Measurements from ENCODE around the gene ABCA5. TPM values are rescaled to one million over a fixed set of nuclear protein-coding genes. Genes with fewer than 3 reads are reported as not detected.

ABCA5 gene
- total and polyA plus RNA-seq, 9 of the 15 experiments (the other 6 are each of a cell fraction or from before 2014, with no cell fraction given) = 0.74 to 2.3 (median 1.4) TPM

GRCh38 chr17:69320908-69321238, 6.1 kb downstream of the ABCA5 start (continued):
- TF ChIP-seq PBX2 (CRISPR knock-in tag; IDR thresholded peaks at IDR 0.05; ENCODE audit: low read depth) (no peak), PBX2 (tag; conservative IDR thresholded peaks at IDR 0.05; ENCODE audit: low read depth) (no peak), ZC3H11A (IDR thresholded peaks at IDR 0.05; ENCODE audit: low read depth, low read length) (no peak), HBP1 (CRISPR knock-in tag; IDR thresholded peaks at IDR 0.05) (no peak), SAP30 (IDR thresholded peaks at IDR 0.05; ENCODE audit: borderline replicate concordance, insufficient read depth, low read depth, low read length, poor library complexity, severe bottlenecking) (no peak)

GRCh38 chr17:69320210-69320907, 6.6 kb downstream of the ABCA5 start:
- Histone ChIP-seq H3K9me1 (ENCODE audit: control insufficient read depth, insufficient read depth, low read length) (no peaks in the 10 kb centered on the region), H3K4me2 (ENCODE audit: insufficient read depth, low read length) (no peak overlapping the region), H3K36me3 (ENCODE audit: control insufficient read depth, insufficient read depth, low read length) (no peaks in the 10 kb centered on the region), H3K27me3 (ENCODE audit: control insufficient read depth in 2 of 2, insufficient read depth in 2 of 2, low read length in 2 of 2) (no peaks in the 10 kb centered on the region; a peak in 1 of 5 replicates), H2AFZ (ENCODE audit: low read depth, low read length) (no peak overlapping the region), H3K9me3 (replicated peaks; ENCODE audit: control insufficient read depth, insufficient read depth, low read depth, low read length) (no peaks in the 10 kb centered on the region), H4K20me1 (replicated peaks; ENCODE audit: control insufficient read depth, insufficient read depth, low read length) (no peaks in the 10 kb centered on the region; the same call in 1 of the 2 replicates), H3K4me1 (replicated peaks in 1 of 2; ENCODE audit: control insufficient read depth in 2 of 2, insufficient read depth in 2 of 2, low read length in 2 of 2) (no peaks in the 10 kb centered on the region), H3K4me3 (no peak overlapping the region), H3K79me2 (ENCODE audit: control insufficient read depth, insufficient read depth, low read length) (no peaks in the 10 kb centered on the region), H3K27ac (ENCODE audit: extremely low read depth, low read depth, low read length) (no peak overlapping the region), H3K9ac (ENCODE audit: insufficient read depth in 1 of 2, low read depth in 2 of 2, low read length in 2 of 2) (no peak overlapping the region)
- intact Hi-C loops (cut with micrococcal nuclease) (no loop called here), in situ Hi-C loops (cut with MboI) (no loop called here)
- POLR2A ChIA-PET = interaction anchor here (0.6 to 0.9 kb wide), 2 partner anchors 9 to 501 kb away, joined by 4 read pairs; no protein-coding TSS in a partner anchor
- no TSS peak for BruUV-seq (replicated peaks)
- no peak for FAIRE-seq
- ATAC-seq = no peak
- WGBS (ENCODE audit: insufficient coverage, low coverage, missing lambda C conversion rate) = 3% methylated on average over 5 of the region's 5 CpGs
- CTCF ChIA-PET (ENCODE audit: low intra/inter-chr PET ratio) = no interaction called here
- no peak for DNase-seq (ENCODE audit: extremely low read depth in 1 of 4, low spot score in 3 of 4)
- peak; percentile 62; the same call in 1 of the 2 replicates for TF ChIP-seq NFE2L1 (tag; IDR thresholded peaks at IDR 0.05; ENCODE audit: borderline replicate concordance, low read depth)
- TF ChIP-seq BCOR (IDR thresholded peaks at IDR 0.05) = no peak
- no peak for TF ChIP-seq ZNF512 (tag; IDR thresholded peaks at IDR 0.05)
- peak; percentile 52; the same call in 1 of the 2 replicates for TF ChIP-seq C11orf30 (IDR thresholded peaks at IDR 0.05; ENCODE audit: low read depth)
- TF ChIP-seq ETV6 (IDR thresholded peaks at IDR 0.05; ENCODE audit: borderline replicate concordance in 1 of 2, low read depth in 2 of 2, low read length in 1 of 2) = no peak
- no peak for TF ChIP-seq ETV6 (CRISPR knock-in tag; IDR thresholded peaks at IDR 0.05; ENCODE audit: borderline replicate concordance)
- no peak for TF ChIP-seq ZBTB2 (IDR thresholded peaks at IDR 0.05)
- no peak for TF ChIP-seq HNRNPL (IDR thresholded peaks at IDR 0.05; ENCODE audit: low read depth, low read length)
